Astrocyte (in vitro differentiated cells and primary cell): ENCODE data around the gene ZMYND19.

Source experiments
- CTCF ChIP-seq: IDR thresholded peaks from 2 replicates; pipeline ENCODE4 v1.5.1; 2011; ENCODE audit warnings: low read depth, mild to moderate bottlenecking, inconsistent platforms, low read length, moderate library complexity; ENCODE audit not compliant: insufficient read depth
- EZH2 ChIP-seq: IDR thresholded peaks from 2 replicates; pipeline ENCODE4 v1.6.1; 2012; ENCODE audit warnings: mild to moderate bottlenecking, low read length, inconsistent platforms; ENCODE audit not compliant: insufficient read depth

- TF ChIP-seq CTCF (no peak), EZH2 (no peak)
These were observed 16.4 kb upstream of the ZMYND19 start for GRCh38 chr9:137606734-137607138.
